GM21526 (cell line): ENCODE data around the gene NAV2.
"Not testable (repeated sequence)": the region's sequence is repeated elsewhere in the genome, so short reads cannot be mapped to it uniquely, and the experiment has no call there.

Experiments
- ATAC-seq: cut with Tn5 transposase; IDR thresholded peaks from one replicate; pipeline ENCODE4 v1.9.1; 2021; ENCODE audit warnings: moderate library complexity; ENCODE audit not compliant: unreplicated experiment, low FRiP score

Gene NAV2

GRCh38 chr11:19912115-19912957, 199.7 kb downstream of the NAV2 start:
- ATAC-seq, result no peak

GRCh38 chr11:19912958-19913892, 200.6 kb downstream of the NAV2 start:
- ATAC-seq, result no peak

- no peak for ATAC-seq
Observed at GRCh38 chr11:19913893-19914249, 201.2 kb downstream of the NAV2 start.

- no peak for ATAC-seq
Observed at GRCh38 chr11:19915808-19916207, 203.2 kb downstream of the NAV2 start.

- ATAC-seq, result no peak
Observed at GRCh38 chr11:19917069-19917468, 204.4 kb downstream of the NAV2 start.

- no peak for ATAC-seq
Observed at GRCh38 chr11:19918302-19919049, 205.8 kb downstream of the NAV2 start.

GRCh38 chr11:19919050-19919561, 206.5 kb downstream of the NAV2 start:
- ATAC-seq, result no peak

- ATAC-seq, result no peak
Observed at GRCh38 chr11:19920982-19921381, 208.3 kb downstream of the NAV2 start.

GRCh38 chr11:19921976-19922688, 209.5 kb downstream of the NAV2 start:
- ATAC-seq, result no peak

GRCh38 chr11:19922689-19923035, 210.0 kb downstream of the NAV2 start:
- ATAC-seq, result no peak

- ATAC-seq, result no peak
Observed at GRCh38 chr11:19923626-19924025, 211.0 kb downstream of the NAV2 start.

- no peak for ATAC-seq
Observed at GRCh38 chr11:19924311-19924710, 211.7 kb downstream of the NAV2 start.

GRCh38 chr11:19924716-19925115, 212.1 kb downstream of the NAV2 start:
- no peak for ATAC-seq

- not testable (repeated sequence) for ATAC-seq
Observed at GRCh38 chr11:19927403-19927802, 214.8 kb downstream of the NAV2 start.

GRCh38 chr11:19929147-19929546, 216.5 kb downstream of the NAV2 start:
- ATAC-seq, result no peak

GRCh38 chr11:19929655-19930054, 217.0 kb downstream of the NAV2 start:
- ATAC-seq, result no peak

GRCh38 chr11:19931141-19931770, 218.6 kb downstream of the NAV2 start:
- no peak for ATAC-seq

- no peak for ATAC-seq
Observed at GRCh38 chr11:19931771-19932369, 219.2 kb downstream of the NAV2 start.

GRCh38 chr11:19933132-19933735, 220.6 kb downstream of the NAV2 start:
- ATAC-seq, result no peak
